ENCODE results near the gene NUDT2.

- TF ChIP-seq CTCF (conservative IDR thresholded peaks at IDR 0.05; ENCODE audit: low read depth, low read length): no peak
- no peak for TF ChIP-seq EZH2phosphoT487 (IDR thresholded peaks at IDR 0.05; ENCODE audit: borderline replicate concordance, low read length)
These were observed 48.0 kb downstream of the NUDT2 start for GRCh38 chr9:34377404-34377746.
